HepG2 (cell line): ENCODE data around the gene DNAH9. TPM values are rescaled to one million over a fixed set of nuclear protein-coding genes. Genes with fewer than 3 reads are reported as not detected.

ENCODE experiments used
- ATAC-seq: fragments of 200-7000 bp; cut with Tn5 transposase; 3 replicates; pipeline ENCODE4 v1.9.1; 2020; ENCODE audit warnings: mild to moderate bottlenecking, moderate library complexity
- BruUV-seq: library from RNA; stranded (reverse); fragments of 400-500 nt; replicated peaks from 2 replicates; lab custom pipeline; 2021; lab: Mats Ljungman, UMichigan
- CTCF ChIA-PET: fragments of 300-600 bp; formaldehyde crosslinking; extraction: SDS; loops from one replicate; lab custom pipeline; 2021; ENCODE audit warnings: low total read pairs, inconsistent platforms, low intra/inter-chr PET ratio; lab: Yijun Ruan, JAX
- POLR2A ChIA-PET: fragments of 350-600 bp; sonication (Branson Sonifier 250); formaldehyde crosslinking; loops from one replicate; lab custom pipeline; 2020; ENCODE audit warnings: antibody characterized with exemption, inconsistent platforms; lab: Yijun Ruan, JAX
- DNase-seq: peaks from one replicate; pipeline ENCODE4 v3.0.0-alpha.2; 2015; ENCODE audit warnings: low spot score
- FAIRE-seq: peaks from 3 replicates; lab custom pipeline; 2011; peaks lifted over from hg19 to GRCh38; lab: Jason Lieb, UNC
- H2AFZ ChIP-seq: one replicate; pipeline ENCODE4 v1.6.1; 2011; ENCODE audit warnings: low read length, inconsistent platforms
- H3K27ac ChIP-seq: fragments of 300-600 bp; 3 replicates; pipeline ENCODE4 v1.8.0; 2011; ENCODE audit warnings: mixed run types, mild to moderate bottlenecking, mixed read lengths, low read length, inconsistent platforms; ENCODE audit not compliant: insufficient read depth; ENCODE audit errors: extremely low read length
- H3K27me3 ChIP-seq, 2 experiments: fragments of 200-600 bp in 1 of 2; 2 replicates in 1 of 2; 3 replicates in 1 of 2; pipeline versions ENCODE4 v1.6.0 to v1.8.0; 2011; ENCODE audit warnings: low read length in 2 of 2, mild to moderate bottlenecking in 2 of 2, moderate library complexity in 2 of 2, inconsistent platforms in 1 of 2; ENCODE audit not compliant: insufficient read depth in 2 of 2, control insufficient read depth in 1 of 2
- H3K36me3 ChIP-seq, 2 experiments: fragments of 200-600 bp in 1 of 2; replicated peaks in 1 of 2; 2 replicates in 1 of 2; 3 replicates in 1 of 2; pipeline versions ENCODE4 v1.5.1 to v1.8.0; 2011; ENCODE audit warnings: low read length in 2 of 2, inconsistent platforms in 1 of 2; ENCODE audit not compliant: insufficient read depth in 2 of 2, control insufficient read depth in 1 of 2
- H3K4me1 ChIP-seq: 2 replicates; pipeline ENCODE4 v1.5.1; 2012; ENCODE audit warnings: low read length, inconsistent platforms; ENCODE audit not compliant: insufficient read depth
- H3K4me2 ChIP-seq: 2 replicates; pipeline ENCODE4 v1.6.0; 2011; ENCODE audit warnings: low read depth, low read length, inconsistent platforms
- H3K4me3 ChIP-seq, 3 experiments: fragments of 200-600 bp in 1 of 3; sonication (generic), shearing (Covaris generic) in 1 of 3; replicated peaks in 1 of 3; 2 replicates each; pipeline ENCODE4 v1.5.1; 2011 to 2016; ENCODE audit warnings: low read length in 3 of 3, inconsistent platforms in 2 of 3, low read depth in 2 of 3, mild to moderate bottlenecking in 2 of 3, control low read depth in 1 of 3, mixed read lengths in 1 of 3; ENCODE audit not compliant: insufficient read depth in 1 of 3
- H3K79me2 ChIP-seq: one replicate; pipeline ENCODE4 v1.6.1; 2011; ENCODE audit warnings: low read length, inconsistent platforms; ENCODE audit not compliant: insufficient read depth
- H3K9ac ChIP-seq: 2 replicates; pipeline ENCODE4 v1.6.0; 2011; ENCODE audit warnings: mild to moderate bottlenecking, low read depth, low read length, inconsistent platforms; ENCODE audit not compliant: insufficient read depth
- H3K9me3 ChIP-seq: 2 replicates; pipeline ENCODE4 v1.5.1; 2012; ENCODE audit warnings: mild to moderate bottlenecking, low read length
- H4K20me1 ChIP-seq: 2 replicates; pipeline ENCODE4 v1.6.0; 2011; ENCODE audit warnings: inconsistent platforms, mild to moderate bottlenecking, low read length, moderate library complexity; ENCODE audit not compliant: insufficient read depth
- CBX5 ChIP-seq: sonication (generic); formaldehyde crosslinking; IDR thresholded peaks from 2 replicates; pipeline ENCODE4 v1.4.0; 2020; ENCODE audit warnings: missing genetic modification reagents, borderline replicate concordance
- ELF1 ChIP-seq: sonication (generic); formaldehyde crosslinking; IDR thresholded peaks from 2 replicates; pipeline ENCODE4 v1.4.0; 2020; ENCODE audit warnings: missing genetic modification reagents
- ELF3 ChIP-seq: IDR thresholded peaks from 2 replicates; pipeline ENCODE4 v1.6.1; 2016; ENCODE audit warnings: missing genetic modification reagents, missing compliant biosample characterization
- ETV5 ChIP-seq: IDR thresholded peaks from 2 replicates; pipeline ENCODE4 v1.6.1; 2018; ENCODE audit warnings: missing biosample characterization, missing genetic modification reagents, inconsistent platforms, borderline replicate concordance
- GABPA ChIP-seq, 2 experiments: IDR thresholded peaks; 2 replicates each; pipeline ENCODE4 v1.6.1; 2011 to 2016; ENCODE audit warnings: low read depth in 2 of 2, low read length in 1 of 2, missing biosample characterization in 1 of 2, missing genetic modification characterization in 1 of 2
- KAT7 ChIP-seq: IDR thresholded peaks from 2 replicates; pipeline ENCODE4 v1.6.1; 2018; ENCODE audit warnings: borderline replicate concordance, missing compliant biosample characterization
- MAFF ChIP-seq: IDR thresholded peaks from 2 replicates; pipeline ENCODE4 v1.6.1; 2011; ENCODE audit warnings: low read depth, low read length, improper control_type of control experiment
- MAFK ChIP-seq, 2 experiments: IDR thresholded peaks in 1 of 2; conservative IDR thresholded peaks in 1 of 2; 2 replicates each; pipeline ENCODE4 v1.6.1; 2011; ENCODE audit warnings: improper control_type of control experiment in 2 of 2, low read length in 2 of 2
- RBFOX2 ChIP-seq: fragments of 200-400 bp; formaldehyde crosslinking; IDR thresholded peaks from 2 replicates; pipeline ENCODE4 v1.6.1; 2017; ENCODE audit warnings: low read depth, mild to moderate bottlenecking, low read length
- REPIN1 ChIP-seq: sonication (generic); formaldehyde crosslinking; IDR thresholded peaks from 2 replicates; pipeline ENCODE4 v1.8.0; 2022; ENCODE audit warnings: missing genetic modification reagents, low read depth, mild to moderate bottlenecking, borderline replicate concordance
- SMC3 ChIP-seq: IDR thresholded peaks from 2 replicates; pipeline ENCODE4 v1.6.1; 2011; ENCODE audit warnings: low read length, improper control_type of control experiment
- STAG1 ChIP-seq: sonication (generic); formaldehyde crosslinking; IDR thresholded peaks from 2 replicates; pipeline ENCODE4 v1.4.0; 2020; ENCODE audit warnings: missing genetic modification reagents
- ZC3H13 ChIP-seq: sonication (generic); formaldehyde crosslinking; IDR thresholded peaks from 2 replicates; pipeline ENCODE4 v1.8.1; 2023; ENCODE audit warnings: mild to moderate bottlenecking, missing genetic modification reagents, moderate library complexity
- ZNF10 ChIP-seq: sonication (generic); formaldehyde crosslinking; IDR thresholded peaks from 2 replicates; pipeline ENCODE4 v1.4.0; 2020; ENCODE audit warnings: mild to moderate bottlenecking, low read depth, missing genetic modification reagents, borderline replicate concordance
- ZNF124 ChIP-seq: sonication (generic); formaldehyde crosslinking; IDR thresholded peaks from 2 replicates; pipeline ENCODE4 v1.4.0; 2020; ENCODE audit warnings: missing genetic modification reagents
- ZNF296 ChIP-seq: sonication (generic); formaldehyde crosslinking; conservative IDR thresholded peaks from 2 replicates; pipeline ENCODE4 v1.5.0; 2020; ENCODE audit warnings: mild to moderate bottlenecking, missing genetic modification reagents
- ZNF3 ChIP-seq: IDR thresholded peaks from 2 replicates; pipeline ENCODE4 v1.7.0; 2017; ENCODE audit warnings: inconsistent platforms
- ZNF557 ChIP-seq: sonication (generic); formaldehyde crosslinking; IDR thresholded peaks from 2 replicates; pipeline ENCODE4 v1.4.0; 2020; ENCODE audit warnings: missing genetic modification reagents
- ZNF577 ChIP-seq: sonication (generic); formaldehyde crosslinking; IDR thresholded peaks from 2 replicates; pipeline ENCODE4 v1.4.0; 2020; ENCODE audit warnings: mild to moderate bottlenecking, low read depth, missing genetic modification reagents, borderline replicate concordance
- ZNF670 ChIP-seq: sonication (generic); formaldehyde crosslinking; IDR thresholded peaks from 2 replicates; pipeline ENCODE4 v1.8.0; 2022; ENCODE audit warnings: mild to moderate bottlenecking, missing genetic modification reagents, borderline replicate concordance
- ZNF703 ChIP-seq: sonication (generic); formaldehyde crosslinking; IDR thresholded peaks from 2 replicates; pipeline ENCODE4 v1.5.1; 2020; ENCODE audit warnings: missing genetic modification reagents, mild to moderate bottlenecking, moderate library complexity, borderline replicate concordance
- ZSCAN22 ChIP-seq: sonication (generic); formaldehyde crosslinking; IDR thresholded peaks from 2 replicates; pipeline ENCODE4 v1.4.0; 2020; ENCODE audit warnings: mild to moderate bottlenecking, missing genetic modification reagents
- WGBS: methylation state at CpG from one replicate; pipeline ENCODE4 v1.1.6; 2017; ENCODE audit warnings: low lambda C conversion rate; 5-methylcytosine and 5-hydroxymethylcytosine counted together
- in situ Hi-C: cut with HindIII; loops from 2 replicates; pipeline ENCODE4 v1.10.0; 2017; ENCODE audit warnings: low pct_unique_long_range_greater_than_20kb; ENCODE audit not compliant: extremely low pct_ligation_motif_present
- intact Hi-C: fragments of 100-400 bp; cut with micrococcal nuclease; formaldehyde crosslinking; loops from one replicate; pipeline ENCODE4 v1.10.0; 2022; ENCODE audit not compliant: unreplicated experiment
- polyA plus RNA-seq, 8 experiments: library from polyadenylated mRNA; depleted of rRNA in 3 of 8; stranded (reverse) in 7 of 8; unstranded in 1 of 8; fragments of >200 nt; fragmentation: Illumina TruSeq in 4 of 8; extraction: Trizol in 4 of 8; gene quantifications; 2 replicates each; pipeline versions ENCODE4 v1.2.1 to v1.2.3, GENCODE V29; 2011 to 2016; ENCODE audit warnings: low read depth in 4 of 8, missing spikeins in 1 of 8, mixed read lengths in 1 of 8; ENCODE audit not compliant: insufficient read depth in 1 of 8
- total RNA-seq, 5 experiments: library from RNA; depleted of rRNA; stranded (reverse); fragments of >200 nt; fragmentation: Illumina TruSeq; extraction: Trizol; gene quantifications; 2 replicates each; pipeline ENCODE4 v1.2.3, GENCODE V29; 2016; ENCODE audit warnings: low read depth in 1 of 5
- TF ChIP-seq, protein P1 (sequence below): sonication (generic); formaldehyde crosslinking; IDR thresholded peaks from 2 replicates; pipeline ENCODE4 v1.5.1; 2020; ENCODE audit warnings: missing genetic modification reagents, mild to moderate bottlenecking, borderline replicate concordance

DNAH9 gene
- total and polyA plus RNA-seq, 2 of the 13 experiments (the other 11 are each of a cell fraction or from before 2014, with no cell fraction given) = not detected

DNA sequence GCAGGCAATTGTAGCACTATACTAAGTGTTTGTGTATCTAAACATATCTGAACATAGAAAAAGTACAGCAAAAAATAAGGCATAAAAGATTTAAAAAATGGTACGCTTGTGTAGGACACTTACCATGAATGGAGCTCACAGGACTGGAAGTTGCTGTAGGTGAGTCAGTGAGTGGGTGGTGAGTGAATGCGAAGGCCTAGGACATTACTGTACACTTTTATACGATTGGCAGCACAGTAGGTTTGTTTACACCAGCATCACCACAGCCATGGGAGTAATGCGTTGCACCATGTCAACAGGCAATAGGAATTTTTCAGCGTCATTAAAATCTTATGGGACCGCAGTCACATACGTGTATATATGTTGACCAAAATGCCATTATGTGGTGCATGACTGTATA, 45.6 kb downstream of the DNAH9 start (continued):
- no peak for TF ChIP-seq ZNF296 (CRISPR knock-in tag)
- TF ChIP-seq ZNF3 (CRISPR knock-in tag) = no peak
- no peak for TF ChIP-seq ZNF10 (CRISPR knock-in tag)
- TF ChIP-seq ZSCAN22 (CRISPR knock-in tag) = no peak
- TF ChIP-seq ZNF124 (CRISPR knock-in tag) = no peak
- TF ChIP-seq ZNF577 (CRISPR knock-in tag) = no peak
- TF ChIP-seq CBX5 (CRISPR knock-in tag) = no peak

DNA sequence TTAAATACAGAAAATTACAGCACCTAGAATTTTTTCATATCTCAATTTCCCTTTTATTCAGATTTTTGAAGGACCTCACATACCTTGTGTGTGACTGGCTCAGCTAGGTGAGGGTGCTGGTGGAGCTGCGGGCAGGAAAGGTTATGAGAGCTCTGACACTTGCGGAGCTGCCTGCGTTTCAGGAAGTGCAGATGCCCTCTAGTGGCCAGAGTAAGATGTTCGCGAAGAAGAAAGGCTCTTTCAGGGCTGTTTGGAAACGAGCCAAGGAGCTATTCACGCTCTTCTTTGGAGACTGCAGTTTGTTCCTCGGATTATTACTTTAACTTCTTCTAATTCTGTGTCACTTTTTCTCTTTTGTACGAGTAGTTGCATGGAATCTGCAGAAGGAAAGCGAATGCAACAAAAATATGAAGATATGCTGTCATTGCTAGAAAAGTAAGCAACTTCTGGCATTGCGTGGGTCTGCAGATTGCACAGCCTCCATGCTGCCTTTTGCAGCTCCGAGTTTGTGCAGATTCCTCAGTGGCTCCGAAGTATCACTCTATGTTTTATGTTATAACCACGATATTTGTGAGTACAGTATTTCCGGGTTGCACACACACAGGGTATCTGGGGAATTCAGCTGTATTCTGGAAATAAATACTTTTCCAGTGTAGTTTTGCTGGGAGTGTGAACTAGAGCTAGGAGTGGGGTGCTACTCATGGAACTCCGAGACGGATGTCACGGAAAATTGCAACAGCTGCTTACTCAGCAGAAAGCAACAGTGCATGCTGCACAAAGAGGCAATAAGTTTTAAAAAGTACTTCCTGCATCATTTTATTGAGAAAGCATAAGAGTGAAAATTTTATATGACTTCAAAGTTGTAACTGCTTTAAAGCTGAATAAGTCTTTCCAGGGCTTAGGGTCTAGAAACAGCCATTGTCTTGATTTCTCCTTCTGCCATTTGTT, 46.3 kb downstream of the DNAH9 start:
- intact Hi-C loops (no loop called here), in situ Hi-C loops (no loop called here)
- no TSS peak for BruUV-seq
- Histone ChIP-seq H3K27ac (no peak overlapping the region), H3K36me3 (no peaks in the 10 kb centered on the region), H3K4me3 (no peak overlapping the region), H2AFZ (no peak overlapping the region), H3K4me2 (no peak overlapping the region), H3K27me3 (peaks cover 0 to 2% of the 10 kb centered on the region in 2 experiments; a peak in 2 of 5 replicates), H3K4me1 (no peaks in the 10 kb centered on the region), H3K9me3 (no peaks in the 10 kb centered on the region), H4K20me1 (no peaks in the 10 kb centered on the region), H3K9ac (no peak overlapping the region), H3K79me2 (no peaks in the 10 kb centered on the region)
- ChIA-PET POLR2A (interaction anchor here (1.4 kb wide), 1 partner anchor 353 kb away, joined by 3 read pairs; the partner anchor contains the start of gene ZNF18), CTCF (interaction anchor here (1.4 to 1.6 kb wide), 2 partner anchors 291 to 343 kb away, joined by 3 to 5 read pairs; no protein-coding TSS in a partner anchor)
- DNase-seq (peak; percentile 73), FAIRE-seq (peak; percentile 92), ATAC-seq (peak; percentile 72)
- 13% methylated on average over 18 of the region's 18 CpGs for WGBS
- peak; percentile 83 for TF ChIP-seq MAFF
- TF ChIP-seq MAFK (conservative IDR thresholded peaks at IDR 0.05 in 1 of 2, IDR thresholded peaks at IDR 0.05 in 1 of 2; ENCODE audit: low read length in 2 of 2) = peak; percentile 77 to 88
- TF ChIP-seq, protein P1, sequence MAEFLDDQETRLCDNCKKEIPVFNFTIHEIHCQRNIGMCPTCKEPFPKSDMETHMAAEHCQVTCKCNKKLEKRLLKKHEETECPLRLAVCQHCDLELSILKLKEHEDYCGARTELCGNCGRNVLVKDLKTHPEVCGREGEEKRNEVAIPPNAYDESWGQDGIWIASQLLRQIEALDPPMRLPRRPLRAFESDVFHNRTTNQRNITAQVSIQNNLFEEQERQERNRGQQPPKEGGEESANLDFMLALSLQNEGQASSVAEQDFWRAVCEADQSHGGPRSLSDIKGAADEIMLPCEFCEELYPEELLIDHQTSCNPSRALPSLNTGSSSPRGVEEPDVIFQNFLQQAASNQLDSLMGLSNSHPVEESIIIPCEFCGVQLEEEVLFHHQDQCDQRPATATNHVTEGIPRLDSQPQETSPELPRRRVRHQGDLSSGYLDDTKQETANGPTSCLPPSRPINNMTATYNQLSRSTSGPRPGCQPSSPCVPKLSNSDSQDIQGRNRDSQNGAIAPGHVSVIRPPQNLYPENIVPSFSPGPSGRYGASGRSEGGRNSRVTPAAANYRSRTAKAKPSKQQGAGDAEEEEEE (CRISPR knock-in tag) = no peak
- TF ChIP-seq ZNF703 (CRISPR knock-in tag) = no peak
- TF ChIP-seq KAT7 = no peak
- TF ChIP-seq GABPA (IDR thresholded peaks at IDR 0.05; ENCODE audit: low read depth, low read length) = no peak
- peak; percentile 71 for TF ChIP-seq GABPA (CRISPR knock-in tag; IDR thresholded peaks at IDR 0.05; ENCODE audit: low read depth)
- TF ChIP-seq REPIN1 (CRISPR knock-in tag) = no peak
- TF ChIP-seq ETV5 (CRISPR knock-in tag) = peak; percentile 20; the same call in 1 of the 2 replicates
- TF ChIP-seq RBFOX2 = no peak
- TF ChIP-seq STAG1 (CRISPR knock-in tag) = peak; percentile 71
- TF ChIP-seq SMC3 = peak; percentile 79
- no peak for TF ChIP-seq ZNF557
- TF ChIP-seq ELF1 (CRISPR knock-in tag) = peak; percentile 61; the same call in 1 of the 2 replicates
- no peak for TF ChIP-seq ZC3H13 (CRISPR knock-in tag)
- no peak for TF ChIP-seq ZNF670 (CRISPR knock-in tag)
- TF ChIP-seq ELF3 (CRISPR knock-in tag) = peak; percentile 47; the same call in 1 of the 2 replicates
